Measurements from ENCODE around the gene CFHR3. TPM values are rescaled to one million over a fixed set of nuclear protein-coding genes. Genes with fewer than 3 reads are reported as not detected.
"Not testable (repeated sequence)": the region's sequence is repeated elsewhere in the genome, so short reads cannot be mapped to it uniquely, and the experiment has no call there.

CFHR3 gene
- total RNA-seq, 5 donors from 2014 or later (not counting 1 experiment from before 2014, with no cell fraction given): not detected

GRCh38 chr1:196791252-196791651 is 16.6 kb downstream of the CFHR3 start:
- CTCF ChIA-PET; H3K27ac Mint-ChIP-seq; H3K4me1 Mint-ChIP-seq; ATAC-seq (replicated peaks in 1 of 4); H3K9me3 Mint-ChIP-seq; H3K36me3 Mint-ChIP-seq; H3K4me3 Mint-ChIP-seq; H3K27ac ChIP-seq (ENCODE audit: low read length); H3K27me3 Mint-ChIP-seq; DNase-seq; H3K4me3 ChIP-seq (ENCODE audit: control insufficient read depth in 1 of 2, extremely low read depth in 1 of 2, low read length in 1 of 2); H3K4me1 ChIP-seq (ENCODE audit: control insufficient read depth in 1 of 2, extremely low read depth in 1 of 2, insufficient read depth in 2 of 2, low read length in 2 of 2); H3K9me3 ChIP-seq; H3K36me3 ChIP-seq (ENCODE audit: control insufficient read depth in 2 of 2, extremely low read depth in 1 of 2, insufficient read depth in 1 of 2, low read length in 1 of 2); POLR2A ChIA-PET; H3K27me3 ChIP-seq (replicated peaks in 1 of 2; ENCODE audit: control insufficient read depth in 2 of 2, extremely low read depth in 1 of 2, insufficient read depth in 2 of 2, low read length in 1 of 2): not testable (repeated sequence)
- WGBS (ENCODE audit: insufficient coverage): no CpG with 5 or more reads among the region's 1 CpG

GRCh38 chr1:196794103-196794502 is 19.5 kb downstream of the CFHR3 start:
- H3K9me3 Mint-ChIP-seq; H3K9me3 ChIP-seq; H3K4me3 Mint-ChIP-seq; H3K4me3 ChIP-seq (ENCODE audit: control insufficient read depth in 1 of 2, extremely low read depth in 1 of 2, low read length in 1 of 2); H3K4me1 Mint-ChIP-seq; H3K27me3 Mint-ChIP-seq; CTCF ChIA-PET; H3K36me3 Mint-ChIP-seq; DNase-seq; H3K27ac Mint-ChIP-seq; H3K27ac ChIP-seq (ENCODE audit: low read length); H3K27me3 ChIP-seq (replicated peaks in 1 of 2; ENCODE audit: control insufficient read depth in 2 of 2, extremely low read depth in 1 of 2, insufficient read depth in 2 of 2, low read length in 1 of 2); ATAC-seq (replicated peaks in 1 of 4); H3K36me3 ChIP-seq (ENCODE audit: control insufficient read depth in 2 of 2, extremely low read depth in 1 of 2, insufficient read depth in 1 of 2, low read length in 1 of 2); H3K4me1 ChIP-seq (ENCODE audit: control insufficient read depth in 1 of 2, extremely low read depth in 1 of 2, insufficient read depth in 2 of 2, low read length in 2 of 2); POLR2A ChIA-PET: not testable (repeated sequence)
- WGBS (ENCODE audit: insufficient coverage): no CpG with 5 or more reads among the region's 4 CpGs

GRCh38 chr1:196797891-196798290 is 23.3 kb downstream of the CFHR3 start:
- Mint-ChIP-seq H3K27me3 (no peaks in the 10 kb centered on the region), H3K4me1 (no peaks in the 10 kb centered on the region), H3K9me3 (peaks cover 4 to 15% (median 4%) of the 10 kb centered on the region in 3 donors), H3K27ac (no peak overlapping the region), H3K4me3 (no peak overlapping the region), H3K36me3 (no peaks in the 10 kb centered on the region)
- DNase-seq: no peak
- Histone ChIP-seq H3K4me3 (ENCODE audit: control insufficient read depth in 1 of 2, extremely low read depth in 1 of 2, low read length in 1 of 2) (no peak overlapping the region), H3K27me3 (replicated peaks in 1 of 2; ENCODE audit: control insufficient read depth in 2 of 2, extremely low read depth in 1 of 2, insufficient read depth in 2 of 2, low read length in 1 of 2) (no peaks in the 10 kb centered on the region), H3K4me1 (ENCODE audit: control insufficient read depth in 1 of 2, extremely low read depth in 1 of 2, insufficient read depth in 2 of 2, low read length in 2 of 2) (no peaks in the 10 kb centered on the region), H3K27ac (ENCODE audit: low read length) (no peak overlapping the region), H3K9me3 (no peaks in the 10 kb centered on the region), H3K36me3 (ENCODE audit: control insufficient read depth in 2 of 2, extremely low read depth in 1 of 2, insufficient read depth in 1 of 2, low read length in 1 of 2) (no peaks in the 10 kb centered on the region)
- ChIA-PET CTCF (no interaction called here), POLR2A (no interaction called here)
- no peak for ATAC-seq (replicated peaks in 1 of 4)
- no CpG with 5 or more reads among the region's 2 CpGs for WGBS (ENCODE audit: insufficient coverage)

- H3K36me3 Mint-ChIP-seq; DNase-seq; H3K27ac Mint-ChIP-seq; H3K4me3 ChIP-seq (ENCODE audit: control insufficient read depth in 1 of 2, extremely low read depth in 1 of 2, low read length in 1 of 2); H3K4me1 Mint-ChIP-seq; H3K36me3 ChIP-seq (ENCODE audit: control insufficient read depth in 2 of 2, extremely low read depth in 1 of 2, insufficient read depth in 1 of 2, low read length in 1 of 2); H3K27me3 ChIP-seq (replicated peaks in 1 of 2; ENCODE audit: control insufficient read depth in 2 of 2, extremely low read depth in 1 of 2, insufficient read depth in 2 of 2, low read length in 1 of 2); H3K4me3 Mint-ChIP-seq; H3K9me3 ChIP-seq; H3K9me3 Mint-ChIP-seq; H3K27me3 Mint-ChIP-seq; POLR2A ChIA-PET; CTCF ChIA-PET; H3K4me1 ChIP-seq (ENCODE audit: control insufficient read depth in 1 of 2, extremely low read depth in 1 of 2, insufficient read depth in 2 of 2, low read length in 2 of 2); ATAC-seq (replicated peaks in 1 of 4); H3K27ac ChIP-seq (ENCODE audit: low read length): not testable (repeated sequence)
- WGBS (ENCODE audit: insufficient coverage): 80% methylated on average over 1 of the region's 1 CpG
Observed at GRCh38 chr1:196801920-196802319, 27.3 kb downstream of the CFHR3 start.

GRCh38 chr1:196808529-196809235 is 34.0 kb downstream of the CFHR3 start:
- H3K9me3 ChIP-seq: no peaks in the 10 kb centered on the region
- H3K4me3 ChIP-seq (ENCODE audit: control insufficient read depth in 1 of 2, extremely low read depth in 1 of 2, low read length in 1 of 2): no peak overlapping the region
- H3K27me3 ChIP-seq (replicated peaks in 1 of 2; ENCODE audit: control insufficient read depth in 2 of 2, extremely low read depth in 1 of 2, insufficient read depth in 2 of 2, low read length in 1 of 2): no peaks in the 10 kb centered on the region
- ChIA-PET CTCF (no interaction called here), POLR2A (no interaction called here)
- no peaks in the 10 kb centered on the region for H3K4me1 ChIP-seq (ENCODE audit: control insufficient read depth in 1 of 2, extremely low read depth in 1 of 2, insufficient read depth in 2 of 2, low read length in 2 of 2)
- Mint-ChIP-seq H3K4me1 (no peaks in the 10 kb centered on the region), H3K4me3 (no peak overlapping the region), H3K27ac (no peak overlapping the region), H3K27me3 (no peaks in the 10 kb centered on the region), H3K9me3 (no peaks in the 10 kb centered on the region), H3K36me3 (no peaks in the 10 kb centered on the region)
- no peak overlapping the region for H3K27ac ChIP-seq (ENCODE audit: low read length)
- WGBS (ENCODE audit: insufficient coverage): 79% methylated on average over 22 of the region's 22 CpGs
- ATAC-seq (replicated peaks in 1 of 4): no peak
- no peak for DNase-seq
- no peaks in the 10 kb centered on the region for H3K36me3 ChIP-seq (ENCODE audit: control insufficient read depth in 2 of 2, extremely low read depth in 1 of 2, insufficient read depth in 1 of 2, low read length in 1 of 2)

GRCh38 chr1:196817442-196817841 is 42.8 kb downstream of the CFHR3 start:
- H3K9me3 Mint-ChIP-seq; POLR2A ChIA-PET; H3K4me3 Mint-ChIP-seq; H3K27me3 Mint-ChIP-seq; H3K4me3 ChIP-seq (ENCODE audit: control insufficient read depth in 1 of 2, extremely low read depth in 1 of 2, low read length in 1 of 2); H3K27ac ChIP-seq (ENCODE audit: low read length); H3K4me1 Mint-ChIP-seq; H3K27me3 ChIP-seq (replicated peaks in 1 of 2; ENCODE audit: control insufficient read depth in 2 of 2, extremely low read depth in 1 of 2, insufficient read depth in 2 of 2, low read length in 1 of 2); H3K9me3 ChIP-seq; H3K36me3 Mint-ChIP-seq; H3K27ac Mint-ChIP-seq; DNase-seq; CTCF ChIA-PET; H3K4me1 ChIP-seq (ENCODE audit: control insufficient read depth in 1 of 2, extremely low read depth in 1 of 2, insufficient read depth in 2 of 2, low read length in 2 of 2); H3K36me3 ChIP-seq (ENCODE audit: control insufficient read depth in 2 of 2, extremely low read depth in 1 of 2, insufficient read depth in 1 of 2, low read length in 1 of 2); ATAC-seq (replicated peaks in 1 of 4): not testable (repeated sequence)
- WGBS (ENCODE audit: insufficient coverage): 69% methylated on average over 4 of the region's 6 CpGs

GRCh38 chr1:196819531-196819930 is 44.9 kb downstream of the CFHR3 start, which contains the start of gene CFHR1:
CFHR1 (plus strand) TSS chr1:196819731; CDS start chr1:196819845, 114 bp downstream.
- H3K27ac Mint-ChIP-seq; CTCF ChIA-PET; H3K27me3 ChIP-seq (replicated peaks in 1 of 2; ENCODE audit: control insufficient read depth in 2 of 2, extremely low read depth in 1 of 2, insufficient read depth in 2 of 2, low read length in 1 of 2); H3K4me3 Mint-ChIP-seq; H3K4me1 Mint-ChIP-seq; ATAC-seq (replicated peaks in 1 of 4); H3K4me3 ChIP-seq (ENCODE audit: control insufficient read depth in 1 of 2, extremely low read depth in 1 of 2, low read length in 1 of 2); H3K36me3 Mint-ChIP-seq; POLR2A ChIA-PET; H3K27me3 Mint-ChIP-seq; H3K9me3 Mint-ChIP-seq; H3K27ac ChIP-seq (ENCODE audit: low read length); H3K4me1 ChIP-seq (ENCODE audit: control insufficient read depth in 1 of 2, extremely low read depth in 1 of 2, insufficient read depth in 2 of 2, low read length in 2 of 2); H3K36me3 ChIP-seq (ENCODE audit: control insufficient read depth in 2 of 2, extremely low read depth in 1 of 2, insufficient read depth in 1 of 2, low read length in 1 of 2); DNase-seq; H3K9me3 ChIP-seq: not testable (repeated sequence)
- no CpG with 5 or more reads among the region's 1 CpG for WGBS (ENCODE audit: insufficient coverage)

All from T-cell (primary cell).